Diencephalon (tissue), 1 donor: Measurements from ENCODE around the gene SLBP. TPM values are rescaled to one million over a fixed set of nuclear protein-coding genes. Genes with fewer than 3 reads are reported as not detected.

Experiments
- small RNA-seq: library from RNA; depleted of rRNA; stranded (forward); fragments of <200 nt; gene quantifications from one replicate; pipeline ENCODE3, GENCODE V24; 2014
- total RNA-seq: library from RNA; depleted of rRNA; stranded (reverse); fragments of >200 nt; gene quantifications from one replicate; pipeline ENCODE4 v1.2.3, GENCODE V29; 2014

Gene SLBP
- total RNA-seq, result 39.0 TPM

DNA sequence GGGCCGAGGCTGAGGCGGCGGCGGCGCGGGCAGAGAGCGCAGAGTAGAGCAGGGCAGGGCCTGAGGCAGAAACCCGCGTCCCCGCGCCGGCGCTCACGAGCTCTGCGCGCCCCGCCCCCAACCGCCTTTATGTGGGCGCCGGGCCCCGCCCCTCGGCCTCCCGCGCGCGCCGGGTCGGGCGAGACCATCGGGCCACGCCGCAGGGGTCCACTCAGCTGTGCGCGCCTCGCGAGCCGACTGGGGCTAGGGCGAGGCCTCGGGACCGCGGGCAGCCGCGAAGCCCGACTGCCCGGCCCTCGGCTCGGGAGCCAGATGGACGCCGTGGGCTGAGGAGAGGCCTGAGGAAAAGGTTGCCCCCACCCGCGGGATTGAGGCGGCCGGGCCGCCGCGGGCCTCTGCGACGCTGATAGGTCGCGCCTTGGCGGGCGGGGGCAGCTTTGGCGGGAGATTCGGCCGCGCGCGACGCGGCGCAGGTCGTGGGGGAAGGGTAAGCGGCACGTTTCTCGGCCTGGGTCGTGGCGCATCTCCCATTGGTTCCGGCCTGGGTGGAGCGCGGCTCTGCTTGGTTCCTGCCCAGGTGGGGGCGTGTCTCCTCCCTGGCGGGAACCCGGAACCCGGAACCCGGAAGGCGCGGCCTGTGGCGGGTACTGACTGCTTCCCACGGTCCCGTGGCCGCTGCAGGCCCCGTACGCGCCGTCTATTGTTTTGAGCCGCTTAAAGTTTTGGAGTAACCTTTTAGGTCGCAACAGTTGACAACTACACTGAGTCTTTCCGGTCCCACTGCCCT is at the start of gene SLBP:
Gene SLBP (minus strand): TSS at position 104 of the 787 bp plus-strand sequence. CDS start 131 bp downstream, outside the sequence.

DNA sequence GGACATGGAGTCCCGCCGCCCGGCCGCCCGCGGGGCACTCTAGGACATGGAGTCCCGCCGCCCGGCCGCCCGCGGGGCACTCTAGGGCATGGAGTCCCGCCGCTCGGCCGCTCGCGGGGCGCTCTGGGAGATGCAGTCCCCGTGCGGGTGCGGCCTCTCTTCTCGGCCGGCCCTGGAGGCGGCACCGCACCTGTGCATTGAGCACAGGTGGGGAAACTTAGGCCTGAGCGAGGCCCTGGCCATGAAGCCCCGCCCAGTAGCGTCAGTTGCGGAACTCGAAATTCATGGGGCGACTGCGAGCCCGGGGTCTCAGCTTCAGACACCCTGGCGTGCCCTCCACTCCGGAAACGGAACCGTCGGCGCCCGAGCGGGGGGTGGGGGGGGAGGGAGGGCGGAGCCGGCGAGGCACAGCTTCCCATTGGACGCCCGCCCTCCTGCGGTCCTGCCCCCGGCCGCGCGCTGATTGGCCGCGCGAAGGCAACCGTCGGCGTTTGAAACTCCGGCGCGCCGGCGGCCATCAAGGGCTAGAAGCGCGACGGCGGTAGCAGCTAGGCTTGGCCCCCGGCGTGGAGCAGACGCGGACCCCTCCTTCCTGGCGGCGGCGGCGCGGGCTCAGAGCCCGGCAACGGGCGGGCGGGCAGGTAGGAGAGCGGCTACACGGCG is 9.0 kb upstream of the SLBP start, which contains the start of the genes TACC3 and TMEM129:
Gene TACC3 (plus strand): TSS at position 519 of the 663 bp plus-strand sequence. CDS start 1,901 bp downstream, outside the sequence.
Gene TMEM129 (minus strand): TSS at position 321 of the 663 bp plus-strand sequence. CDS start 486 bp downstream, outside the sequence.

DNA sequence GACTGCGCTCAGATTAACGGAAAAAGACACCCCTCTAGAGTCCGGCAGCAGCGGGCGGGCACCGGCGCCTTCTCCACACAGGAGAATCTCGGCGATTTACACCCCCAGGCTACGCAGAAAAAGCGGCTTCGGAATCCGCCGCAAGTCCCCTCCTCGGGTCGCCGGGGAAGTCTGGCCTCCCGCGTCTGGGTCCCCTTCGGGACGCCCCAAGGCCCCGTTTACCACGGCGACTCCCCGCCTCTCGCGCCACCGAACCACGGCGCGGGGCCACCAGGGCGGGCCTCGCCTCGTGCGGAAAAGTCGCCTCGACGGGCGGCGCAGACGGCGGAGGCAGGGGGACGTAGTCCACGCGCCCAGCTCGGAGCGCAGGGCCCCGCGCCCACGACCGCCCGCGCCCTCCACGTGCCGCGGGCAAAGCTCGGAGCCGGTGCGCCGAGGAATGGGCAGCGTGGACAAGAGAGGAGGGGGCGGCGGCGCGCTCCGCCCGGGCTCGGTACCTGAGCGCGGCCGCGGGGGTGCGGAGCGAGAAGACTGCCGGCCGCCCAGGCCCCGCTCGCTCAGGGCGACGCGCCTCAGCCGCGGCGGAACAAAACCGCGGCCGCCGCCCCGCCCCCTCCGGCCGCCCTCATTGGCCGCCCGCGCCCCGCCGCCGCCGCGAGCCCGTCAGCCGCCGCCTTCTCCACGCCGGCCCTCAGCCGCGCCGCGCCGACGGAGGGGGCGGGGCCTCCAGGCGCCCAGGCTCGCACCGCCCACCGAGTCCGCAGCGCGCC is 28.2 kb downstream of the SLBP start, which contains the start of gene FAM53A:
Gene FAM53A (minus strand): TSS at position 578 of the 770 bp plus-strand sequence. CDS start 15,572 bp downstream, outside the sequence.

Small RNAs within 50 kb of the gene (small RNA-seq; reads per million reads assigned to genes)
- not detected for gene RF00019

Other genes starting within 250 kb of the SLBP start
- 1.4 TPM for gene FAM53A, start 28.0 kb downstream of the SLBP start, total RNA-seq
- gene TMEM129, start 9.0 kb upstream of the SLBP start, total RNA-seq, result 20.1 TPM
- 7.6 TPM for gene TACC3, start 9.2 kb upstream of the SLBP start, total RNA-seq
- gene FGFR3, start 81.0 kb upstream of the SLBP start, total RNA-seq, result 38.8 TPM
- gene LETM1, start 143.8 kb upstream of the SLBP start, total RNA-seq, result 73.1 TPM
- gene NSD2, start 159.1 kb upstream of the SLBP start, total RNA-seq, result 118 TPM